WTC11 (cell line): ENCODE data around the gene GIPC2. TPM values are rescaled to one million over a fixed set of nuclear protein-coding genes. Genes with fewer than 3 reads are reported as not detected.

Source experiments
- ATAC-seq: fragments of 200-7000 bp; cut with Tn5 transposase; 2 replicates; pipeline ENCODE4 v1.10.0; 2021; ENCODE audit warnings: mild to moderate bottlenecking, moderate library complexity
- CTCF ChIA-PET: fragments of 300-600 bp; sonication (Branson Sonifier 250); formaldehyde crosslinking; loops from one replicate; lab custom pipeline; 2021; ENCODE audit warnings: antibody characterized with exemption; lab: Charles Lee
- POLR2A ChIA-PET: fragments of 350-600 bp; sonication (Branson Sonifier 250); formaldehyde crosslinking; loops from one replicate; lab custom pipeline; 2021; ENCODE audit warnings: antibody characterized with exemption; lab: Charles Lee
- DNase-seq: peaks from one replicate; pipeline ENCODE4 v3.0.0; 2021; ENCODE audit warnings: low spot score
- H3K27ac Mint-ChIP-seq: 2 replicates; pipeline ENCODE4 v1.8.0; 2021; ENCODE audit warnings: mixed read lengths
- H3K27me3 Mint-ChIP-seq: 2 replicates; pipeline ENCODE4 v1.8.0; 2021; ENCODE audit warnings: low read depth, mild to moderate bottlenecking, moderate library complexity, mixed read lengths
- H3K36me3 Mint-ChIP-seq: 2 replicates; pipeline ENCODE4 v1.8.0; 2021; ENCODE audit warnings: mixed read lengths
- H3K4me1 Mint-ChIP-seq: 2 replicates; pipeline ENCODE4 v1.8.0; 2022; ENCODE audit warnings: mixed read lengths
- H3K4me3 Mint-ChIP-seq: 2 replicates; pipeline ENCODE4 v1.8.0; 2021; ENCODE audit warnings: mild to moderate bottlenecking, moderate library complexity, mixed read lengths
- H3K9me3 Mint-ChIP-seq: 2 replicates; pipeline ENCODE4 v1.8.0; 2021; ENCODE audit warnings: mixed read lengths
- AR ChIP-seq: fragments of 250-450 bp; sonication (Bioruptor Pico); IDR thresholded peaks from 2 replicates; pipeline ENCODE4 v1.9.0; 2021; ENCODE audit warnings: mild to moderate bottlenecking
- ATF3 ChIP-seq: sonication (generic); formaldehyde crosslinking; conservative IDR thresholded peaks from 2 replicates; pipeline ENCODE4 v1.8.1; 2022; ENCODE audit warnings: mild to moderate bottlenecking, missing genetic modification reagents
- ESRRA ChIP-seq: sonication (generic); formaldehyde crosslinking; IDR thresholded peaks from 2 replicates; pipeline ENCODE4 v1.8.1; 2022; ENCODE audit warnings: mild to moderate bottlenecking, missing genetic modification reagents, borderline replicate concordance
- GTF2I ChIP-seq: fragments of 250-450 bp; sonication (Bioruptor Pico); conservative IDR thresholded peaks from 2 replicates; pipeline ENCODE4 v1.4.0; 2021; ENCODE audit warnings: mild to moderate bottlenecking
- IRF1 ChIP-seq: sonication (generic); formaldehyde crosslinking; IDR thresholded peaks from 2 replicates; pipeline ENCODE4 v1.8.0; 2023; ENCODE audit warnings: missing genetic modification reagents
- JAZF1 ChIP-seq: fragments of 250-450 bp; sonication (Bioruptor Pico); IDR thresholded peaks from 2 replicates; pipeline ENCODE4 v1.9.0; 2021; ENCODE audit warnings: moderate library complexity, mild to moderate bottlenecking, inconsistent platforms
- SMAD3 ChIP-seq: sonication (generic); formaldehyde crosslinking; IDR thresholded peaks from 2 replicates; pipeline ENCODE4 v1.8.0; 2022; ENCODE audit warnings: missing genetic modification reagents, mild to moderate bottlenecking, borderline replicate concordance
- SOX15 ChIP-seq: fragments of 250-450 bp; sonication (Bioruptor Pico); IDR thresholded peaks from 2 replicates; pipeline ENCODE4 v1.9.0; 2021; ENCODE audit warnings: mild to moderate bottlenecking
- ZNF138 ChIP-seq: sonication (generic); formaldehyde crosslinking; conservative IDR thresholded peaks from 2 replicates; pipeline ENCODE4 v1.8.1; 2022; ENCODE audit warnings: mild to moderate bottlenecking, moderate library complexity, missing genetic modification reagents
- ZNF512 ChIP-seq: sonication (generic); formaldehyde crosslinking; IDR thresholded peaks from 2 replicates; pipeline ENCODE4 v1.8.1; 2022; ENCODE audit warnings: missing genetic modification reagents, borderline replicate concordance
- total RNA-seq: library from RNA; stranded (reverse); gene quantifications from 3 replicates; pipeline ENCODE4 v1.2.3, GENCODE V29; 2021
- TF ChIP-seq, protein P1 (sequence below): sonication (generic); formaldehyde crosslinking; IDR thresholded peaks from 2 replicates; pipeline ENCODE4 v1.8.1; 2022; ENCODE audit warnings: mild to moderate bottlenecking, missing genetic modification reagents, moderate library complexity, borderline replicate concordance
- TF ChIP-seq, protein P2 (sequence below): sonication (generic); formaldehyde crosslinking; IDR thresholded peaks from 2 replicates; pipeline ENCODE4 v1.8.0; 2022; ENCODE audit warnings: missing genetic modification reagents
- TF ChIP-seq, protein P3 (sequence below): sonication (generic); formaldehyde crosslinking; IDR thresholded peaks from 2 replicates; pipeline ENCODE4 v1.8.0; 2022; ENCODE audit warnings: mild to moderate bottlenecking, missing genetic modification reagents
- TF ChIP-seq, protein P4 (sequence below): fragments of 250-450 bp; sonication (Bioruptor Pico); IDR thresholded peaks from 2 replicates; pipeline ENCODE4 v1.9.0; 2021; ENCODE audit warnings: mild to moderate bottlenecking, borderline replicate concordance
- TF ChIP-seq, protein P5 (sequence below): fragments of 250-450 bp; sonication (Bioruptor Pico); conservative IDR thresholded peaks from 2 replicates; pipeline ENCODE4 v1.9.0; 2021; ENCODE audit warnings: mild to moderate bottlenecking

GIPC2 gene
- total RNA-seq, 1 experiment from 2014 or later, result 0.83 TPM

DNA sequence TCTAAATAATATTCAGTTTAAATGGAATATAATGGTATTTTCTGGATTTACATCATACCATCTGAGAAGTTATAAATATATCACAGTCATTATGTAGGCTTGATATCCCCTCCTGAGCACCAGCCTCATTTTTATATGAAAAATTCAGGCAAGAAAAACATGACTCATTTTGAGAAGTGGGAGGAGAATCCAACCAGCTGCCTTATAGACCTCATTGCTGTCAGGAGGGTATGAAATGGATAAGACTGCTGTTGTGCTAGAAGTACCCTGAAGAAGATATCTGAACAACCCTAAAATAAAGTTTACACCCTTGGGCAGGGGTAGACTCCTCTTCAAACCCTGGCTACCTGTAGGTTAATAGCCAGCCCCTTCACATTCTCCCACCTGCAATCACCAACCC lies 8.8 kb downstream of the GIPC2 start (continued):
- TF ChIP-seq AR (CRISPR knock-in tag) (no peak), SOX15 (CRISPR knock-in tag) (no peak)
- TF ChIP-seq, all 79 proteins: peak for 0

DNA sequence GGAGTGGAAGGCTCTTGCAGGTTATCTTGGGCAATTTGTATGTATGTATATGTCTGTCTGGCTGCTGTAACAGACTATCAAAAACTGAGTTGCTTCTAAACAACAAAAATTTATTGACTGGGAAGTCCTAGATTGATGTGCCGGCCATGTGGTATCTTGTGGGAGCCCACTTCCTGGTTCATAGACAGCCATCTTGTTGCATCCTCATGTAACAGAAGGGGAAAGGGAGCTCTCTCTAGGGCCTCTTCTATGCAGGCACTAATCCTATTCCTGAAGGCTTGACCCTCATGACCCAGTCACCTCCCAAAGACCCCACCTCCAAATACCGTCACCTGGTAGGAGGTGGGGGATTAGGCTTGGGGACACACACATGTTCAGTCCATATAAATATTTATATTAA lies 9.2 kb downstream of the GIPC2 start:
- Mint-ChIP-seq H3K27me3 (no peaks in the 10 kb centered on the region), H3K4me3 (no peak overlapping the region), H3K36me3 (no peaks in the 10 kb centered on the region), H3K9me3 (no peaks in the 10 kb centered on the region), H3K27ac (no peak overlapping the region), H3K4me1 (peaks cover 8% of the 10 kb centered on the region)
- no peak for ATAC-seq
- CTCF ChIA-PET, result no interaction called here
- TF ChIP-seq SMAD3 (no peak), ZNF138 (no peak), GTF2I (no peak), ATF3 (CRISPR knock-in tag) (no peak), IRF1 (CRISPR knock-in tag) (no peak), JAZF1 (CRISPR knock-in tag) (no peak), ESRRA (CRISPR knock-in tag) (no peak), ZNF512 (no peak)
- TF ChIP-seq, protein P1, sequence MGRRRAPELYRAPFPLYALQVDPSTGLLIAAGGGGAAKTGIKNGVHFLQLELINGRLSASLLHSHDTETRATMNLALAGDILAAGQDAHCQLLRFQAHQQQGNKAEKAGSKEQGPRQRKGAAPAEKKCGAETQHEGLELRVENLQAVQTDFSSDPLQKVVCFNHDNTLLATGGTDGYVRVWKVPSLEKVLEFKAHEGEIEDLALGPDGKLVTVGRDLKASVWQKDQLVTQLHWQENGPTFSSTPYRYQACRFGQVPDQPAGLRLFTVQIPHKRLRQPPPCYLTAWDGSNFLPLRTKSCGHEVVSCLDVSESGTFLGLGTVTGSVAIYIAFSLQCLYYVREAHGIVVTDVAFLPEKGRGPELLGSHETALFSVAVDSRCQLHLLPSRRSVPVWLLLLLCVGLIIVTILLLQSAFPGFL (CRISPR knock-in tag), result no peak
- TF ChIP-seq, protein P2, sequence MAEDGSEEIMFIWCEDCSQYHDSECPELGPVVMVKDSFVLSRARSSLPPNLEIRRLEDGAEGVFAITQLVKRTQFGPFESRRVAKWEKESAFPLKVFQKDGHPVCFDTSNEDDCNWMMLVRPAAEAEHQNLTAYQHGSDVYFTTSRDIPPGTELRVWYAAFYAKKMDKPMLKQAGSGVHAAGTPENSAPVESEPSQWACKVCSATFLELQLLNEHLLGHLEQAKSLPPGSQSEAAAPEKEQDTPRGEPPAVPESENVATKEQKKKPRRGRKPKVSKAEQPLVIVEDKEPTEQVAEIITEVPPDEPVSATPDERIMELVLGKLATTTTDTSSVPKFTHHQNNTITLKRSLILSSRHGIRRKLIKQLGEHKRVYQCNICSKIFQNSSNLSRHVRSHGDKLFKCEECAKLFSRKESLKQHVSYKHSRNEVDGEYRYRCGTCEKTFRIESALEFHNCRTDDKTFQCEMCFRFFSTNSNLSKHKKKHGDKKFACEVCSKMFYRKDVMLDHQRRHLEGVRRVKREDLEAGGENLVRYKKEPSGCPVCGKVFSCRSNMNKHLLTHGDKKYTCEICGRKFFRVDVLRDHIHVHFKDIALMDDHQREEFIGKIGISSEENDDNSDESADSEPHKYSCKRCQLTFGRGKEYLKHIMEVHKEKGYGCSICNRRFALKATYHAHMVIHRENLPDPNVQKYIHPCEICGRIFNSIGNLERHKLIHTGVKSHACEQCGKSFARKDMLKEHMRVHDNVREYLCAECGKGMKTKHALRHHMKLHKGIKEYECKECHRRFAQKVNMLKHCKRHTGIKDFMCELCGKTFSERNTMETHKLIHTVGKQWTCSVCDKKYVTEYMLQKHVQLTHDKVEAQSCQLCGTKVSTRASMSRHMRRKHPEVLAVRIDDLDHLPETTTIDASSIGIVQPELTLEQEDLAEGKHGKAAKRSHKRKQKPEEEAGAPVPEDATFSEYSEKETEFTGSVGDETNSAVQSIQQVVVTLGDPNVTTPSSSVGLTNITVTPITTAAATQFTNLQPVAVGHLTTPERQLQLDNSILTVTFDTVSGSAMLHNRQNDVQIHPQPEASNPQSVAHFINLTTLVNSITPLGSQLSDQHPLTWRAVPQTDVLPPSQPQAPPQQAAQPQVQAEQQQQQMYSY, result no peak
- TF ChIP-seq, protein P3, sequence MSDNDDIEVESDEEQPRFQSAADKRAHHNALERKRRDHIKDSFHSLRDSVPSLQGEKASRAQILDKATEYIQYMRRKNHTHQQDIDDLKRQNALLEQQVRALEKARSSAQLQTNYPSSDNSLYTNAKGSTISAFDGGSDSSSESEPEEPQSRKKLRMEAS (CRISPR knock-in tag), result no peak
- TF ChIP-seq, protein P4, sequence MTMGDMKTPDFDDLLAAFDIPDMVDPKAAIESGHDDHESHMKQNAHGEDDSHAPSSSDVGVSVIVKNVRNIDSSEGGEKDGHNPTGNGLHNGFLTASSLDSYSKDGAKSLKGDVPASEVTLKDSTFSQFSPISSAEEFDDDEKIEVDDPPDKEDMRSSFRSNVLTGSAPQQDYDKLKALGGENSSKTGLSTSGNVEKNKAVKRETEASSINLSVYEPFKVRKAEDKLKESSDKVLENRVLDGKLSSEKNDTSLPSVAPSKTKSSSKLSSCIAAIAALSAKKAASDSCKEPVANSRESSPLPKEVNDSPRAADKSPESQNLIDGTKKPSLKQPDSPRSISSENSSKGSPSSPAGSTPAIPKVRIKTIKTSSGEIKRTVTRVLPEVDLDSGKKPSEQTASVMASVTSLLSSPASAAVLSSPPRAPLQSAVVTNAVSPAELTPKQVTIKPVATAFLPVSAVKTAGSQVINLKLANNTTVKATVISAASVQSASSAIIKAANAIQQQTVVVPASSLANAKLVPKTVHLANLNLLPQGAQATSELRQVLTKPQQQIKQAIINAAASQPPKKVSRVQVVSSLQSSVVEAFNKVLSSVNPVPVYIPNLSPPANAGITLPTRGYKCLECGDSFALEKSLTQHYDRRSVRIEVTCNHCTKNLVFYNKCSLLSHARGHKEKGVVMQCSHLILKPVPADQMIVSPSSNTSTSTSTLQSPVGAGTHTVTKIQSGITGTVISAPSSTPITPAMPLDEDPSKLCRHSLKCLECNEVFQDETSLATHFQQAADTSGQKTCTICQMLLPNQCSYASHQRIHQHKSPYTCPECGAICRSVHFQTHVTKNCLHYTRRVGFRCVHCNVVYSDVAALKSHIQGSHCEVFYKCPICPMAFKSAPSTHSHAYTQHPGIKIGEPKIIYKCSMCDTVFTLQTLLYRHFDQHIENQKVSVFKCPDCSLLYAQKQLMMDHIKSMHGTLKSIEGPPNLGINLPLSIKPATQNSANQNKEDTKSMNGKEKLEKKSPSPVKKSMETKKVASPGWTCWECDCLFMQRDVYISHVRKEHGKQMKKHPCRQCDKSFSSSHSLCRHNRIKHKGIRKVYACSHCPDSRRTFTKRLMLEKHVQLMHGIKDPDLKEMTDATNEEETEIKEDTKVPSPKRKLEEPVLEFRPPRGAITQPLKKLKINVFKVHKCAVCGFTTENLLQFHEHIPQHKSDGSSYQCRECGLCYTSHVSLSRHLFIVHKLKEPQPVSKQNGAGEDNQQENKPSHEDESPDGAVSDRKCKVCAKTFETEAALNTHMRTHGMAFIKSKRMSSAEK (CRISPR knock-in tag), result no peak
- TF ChIP-seq, protein P5, sequence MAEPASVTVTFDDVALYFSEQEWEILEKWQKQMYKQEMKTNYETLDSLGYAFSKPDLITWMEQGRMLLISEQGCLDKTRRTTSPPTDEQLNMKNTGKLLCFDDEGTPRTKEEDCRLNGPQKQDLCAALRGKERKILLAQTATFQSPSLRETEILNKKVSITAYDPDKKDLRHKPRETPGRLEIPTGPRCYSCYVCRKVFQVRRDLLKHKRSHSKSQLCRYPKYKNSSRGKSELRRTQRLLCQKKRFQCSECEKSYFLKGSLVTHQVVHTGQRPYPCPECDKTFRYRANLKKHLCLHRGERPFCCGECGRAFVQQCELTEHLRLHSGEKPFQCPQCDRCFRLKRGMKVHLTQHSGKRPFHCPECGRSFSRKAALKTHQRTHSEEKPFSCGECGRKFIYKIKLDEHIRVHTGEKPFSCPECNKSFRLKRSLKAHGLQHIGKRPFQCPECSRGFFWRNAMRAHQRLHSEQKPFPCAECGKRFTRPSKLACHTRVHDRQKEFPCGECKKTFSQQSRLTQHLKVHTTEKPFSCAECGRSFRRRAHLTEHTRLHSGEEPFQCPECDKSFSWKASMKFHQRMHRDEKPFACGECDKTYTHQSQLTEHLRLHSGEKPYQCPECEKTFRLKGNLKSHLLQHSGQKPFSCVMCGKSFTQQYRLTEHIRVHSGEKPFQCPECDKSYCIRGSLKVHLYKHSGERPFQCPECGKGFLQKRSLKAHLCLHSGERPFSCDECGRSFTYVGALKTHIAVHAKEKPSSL (CRISPR knock-in tag), result no peak
- no peak for DNase-seq
- POLR2A ChIA-PET, result no interaction called here
